ENCODE results near the gene PMP22.

Gene PMP22

GRCh38 chr17:15265131-15265530 is at the start of gene PMP22:
TSS of gene PMP22 (minus strand) at chr17:15265326. CDS start at chr17:15260727, 4,599 bp downstream.
- no peak for DNase-seq

- no peak for DNase-seq
Measured at GRCh38 chr17:15311996-15312395, 46.9 kb upstream of the PMP22 start.

GRCh38 chr17:15309793-15310192 is 44.7 kb upstream of the PMP22 start:
- no peak for DNase-seq

GRCh38 chr17:15309236-15309635 is 44.1 kb upstream of the PMP22 start:
- no peak for DNase-seq

GRCh38 chr17:15308758-15309157 is 43.6 kb upstream of the PMP22 start:
- no peak for DNase-seq

GRCh38 chr17:15307710-15308111 is 42.6 kb upstream of the PMP22 start:
- DNase-seq = no peak

GRCh38 chr17:15303851-15304250 is 38.7 kb upstream of the PMP22 start:
- DNase-seq = no peak

GRCh38 chr17:15303268-15303667 is 38.1 kb upstream of the PMP22 start:
- DNase-seq = no peak

GRCh38 chr17:15301845-15302244 is 36.7 kb upstream of the PMP22 start:
- no peak for DNase-seq

GRCh38 chr17:15298176-15298575 is 33.0 kb upstream of the PMP22 start:
- DNase-seq = no peak

GRCh38 chr17:15293558-15293957 is 28.4 kb upstream of the PMP22 start:
- no peak for DNase-seq

- DNase-seq = no peak
Measured at GRCh38 chr17:15291674-15292361, 26.7 kb upstream of the PMP22 start.

- DNase-seq = no peak
Measured at GRCh38 chr17:15290605-15291004, 25.5 kb upstream of the PMP22 start.

- DNase-seq = no peak
Measured at GRCh38 chr17:15289285-15290183, 24.4 kb upstream of the PMP22 start.

- no peak for DNase-seq
Measured at GRCh38 chr17:15288859-15289258, 23.7 kb upstream of the PMP22 start.

GRCh38 chr17:15287538-15288267 is 22.6 kb upstream of the PMP22 start:
- no peak for DNase-seq

- DNase-seq = no peak
Measured at GRCh38 chr17:15285466-15285865, 20.3 kb upstream of the PMP22 start.

GRCh38 chr17:15284537-15284936 is 19.4 kb upstream of the PMP22 start:
- no peak for DNase-seq

- no peak for DNase-seq
Measured at GRCh38 chr17:15284107-15284506, 19.0 kb upstream of the PMP22 start.

GRCh38 chr17:15281909-15282308 is 16.8 kb upstream of the PMP22 start:
- DNase-seq = no peak

GRCh38 chr17:15278924-15279477 is 13.9 kb upstream of the PMP22 start:
- DNase-seq = no peak

GRCh38 chr17:15278380-15278779 is 13.3 kb upstream of the PMP22 start:
- DNase-seq = no peak

- no peak for DNase-seq
Measured at GRCh38 chr17:15274017-15274416, 8.9 kb upstream of the PMP22 start.

All from activated effector memory CD4-positive, alpha-beta T cell treated with anti-CD3 and anti-CD28 coated beads, Interleukin-2, amount 50 U/mL, for 16 hours (primary cell).